SK-N-SH (cell line): ENCODE results near the gene AMELX. TPM values are rescaled to one million over a fixed set of nuclear protein-coding genes. Genes with fewer than 3 reads are reported as not detected.
A peak's percentile ranks its signal among the peaks of the same experiment; 100 is the strongest.

ENCODE experiments used
- CTCF ChIA-PET: fragments of 300-600, 350-600 bp; formaldehyde crosslinking; extraction: SDS; loops from one replicate; lab custom pipeline; 2021; lab: Yijun Ruan, JAX
- POLR2A ChIA-PET: fragments of 350-600 bp; sonication (Branson Sonifier 250); formaldehyde crosslinking; extraction: SDS; loops from one replicate; lab custom pipeline; 2020; ENCODE audit warnings: antibody characterized with exemption, inconsistent platforms; lab: Yijun Ruan, JAX
- DNase-seq: peaks from one replicate; pipeline ENCODE4 v3.0.0; 2012
- H2AFZ ChIP-seq: fragments of 200-600 bp; sonication (generic); 2 replicates; pipeline ENCODE4 v1.8.1; 2016; ENCODE audit warnings: antibody characterized with exemption, mild to moderate bottlenecking, low read depth
- H3F3A ChIP-seq: fragments of 200-600 bp; sonication (generic); replicated peaks from 2 replicates; pipeline ENCODE3; 2016; ENCODE audit warnings: antibody characterized with exemption, mild to moderate bottlenecking; ENCODE audit not compliant: insufficient read depth
- H3K27ac ChIP-seq, 2 experiments: fragments of 200-500 bp in 1 of 2; fragments of 200-600 bp in 1 of 2; sonication (Bioruptor generic) in 1 of 2; sonication (generic), shearing (Covaris generic) in 1 of 2; 2 replicates each; pipeline versions ENCODE4 v1.5.1 to v1.6.1; 2014 to 2016; ENCODE audit warnings: low read depth in 2 of 2, inconsistent platforms in 1 of 2, low read length in 1 of 2, mild to moderate bottlenecking in 1 of 2, mixed read lengths in 1 of 2
- H3K27me3 ChIP-seq: fragments of 200-600 bp; sonication (generic), shearing (Covaris generic); 2 replicates; pipeline ENCODE4 v1.6.1; 2016; ENCODE audit warnings: mixed run types; ENCODE audit not compliant: insufficient read depth
- H3K36me3 ChIP-seq, 2 experiments: fragments of 200-500 bp in 1 of 2; fragments of 200-600 bp in 1 of 2; sonication (Bioruptor generic) in 1 of 2; sonication (generic) in 1 of 2; replicated peaks in 1 of 2; 2 replicates each; pipeline versions ENCODE3 to v1.5.1; 2014 to 2016; ENCODE audit warnings: low read length in 1 of 2, mild to moderate bottlenecking in 1 of 2; ENCODE audit not compliant: insufficient read depth in 2 of 2, control insufficient read depth in 1 of 2
- H3K4me1 ChIP-seq, 2 experiments: fragments of 200-500 bp in 1 of 2; fragments of 200-600 bp in 1 of 2; sonication (Bioruptor generic) in 1 of 2; sonication (generic), shearing (Covaris generic) in 1 of 2; 2 replicates each; pipeline versions ENCODE4 v1.5.1 to v1.6.1; 2014 to 2016; ENCODE audit warnings: low read depth in 1 of 2, low read length in 1 of 2, mixed run types in 1 of 2; ENCODE audit not compliant: insufficient read depth in 2 of 2, control insufficient read depth in 1 of 2
- H3K4me2 ChIP-seq: fragments of 200-600 bp; sonication (generic), shearing (Covaris generic); 2 replicates; pipeline ENCODE4 v1.6.1; 2017; ENCODE audit warnings: mixed run types
- H3K4me3 ChIP-seq, 2 experiments: fragments of 200-500 bp in 1 of 2; fragments of 200-600 bp in 1 of 2; sonication (Bioruptor generic) in 1 of 2; sonication (generic), shearing (Covaris generic) in 1 of 2; 2 replicates each; pipeline versions ENCODE4 v1.5.1 to v1.8.1; 2014 to 2016; ENCODE audit warnings: low read depth in 2 of 2, inconsistent platforms in 1 of 2, low read length in 1 of 2, mild to moderate bottlenecking in 1 of 2, mixed read lengths in 1 of 2, moderate library complexity in 1 of 2
- H3K79me2 ChIP-seq: fragments of 200-600 bp; sonication (generic); 2 replicates; pipeline ENCODE4 v1.8.1; 2017; ENCODE audit warnings: mild to moderate bottlenecking; ENCODE audit not compliant: insufficient read depth
- H3K9ac ChIP-seq: fragments of 200-600 bp; sonication (generic); 2 replicates; pipeline ENCODE4 v1.6.1; 2017; ENCODE audit warnings: mixed run types
- H3K9me2 ChIP-seq: fragments of 200-600 bp; sonication (generic); 2 replicates; pipeline ENCODE4 v1.6.1; 2017; ENCODE audit warnings: mixed run types
- H3K9me3 ChIP-seq: fragments of 200-600 bp; sonication (generic); 2 replicates; pipeline ENCODE4 v1.6.1; 2017; ENCODE audit warnings: mixed run types, mild to moderate bottlenecking, moderate library complexity
- H4K20me1 ChIP-seq: fragments of 200-600 bp; sonication (generic); 2 replicates; pipeline ENCODE4 v1.6.1; 2017; ENCODE audit warnings: mild to moderate bottlenecking, mixed run types; ENCODE audit not compliant: insufficient read depth
- CHD2 ChIP-seq: fragments of 150-350 bp; IDR thresholded peaks from 2 replicates; pipeline ENCODE4 v1.6.1; 2018; ENCODE audit warnings: low read length; ENCODE audit not compliant: partially characterized antibody
- EZH2phosphoT487 ChIP-seq: fragments of 200-600 bp; sonication (generic); IDR thresholded peaks from 2 replicates; pipeline ENCODE4 v1.6.1; 2017; ENCODE audit warnings: low read depth, mixed run types, mild to moderate bottlenecking, antibody characterized with exemption, moderate library complexity, borderline replicate concordance
- FOSL2 ChIP-seq: IDR thresholded peaks from 2 replicates; pipeline ENCODE4 v1.4.0; 2012; ENCODE audit warnings: low read depth, mild to moderate bottlenecking, moderate library complexity, borderline replicate concordance
- GATA2 ChIP-seq: sonication (generic); formaldehyde crosslinking; IDR thresholded peaks from 2 replicates; pipeline ENCODE4 v1.5.0; 2020; ENCODE audit warnings: mild to moderate bottlenecking, missing genetic modification reagents
- JUND ChIP-seq: IDR thresholded peaks from 2 replicates; pipeline ENCODE4 v1.4.0; 2012
- MXI1 ChIP-seq: IDR thresholded peaks from 2 replicates; pipeline ENCODE4 v1.6.1; 2012; ENCODE audit warnings: mild to moderate bottlenecking, low read depth, low read length, improper control_type of control experiment
- RAD21 ChIP-seq: IDR thresholded peaks from 2 replicates; pipeline ENCODE4 v1.6.1; 2012; ENCODE audit warnings: mild to moderate bottlenecking, low read length
- RFX5 ChIP-seq: IDR thresholded peaks from 2 replicates; pipeline ENCODE4 v1.6.1; 2012; ENCODE audit warnings: mild to moderate bottlenecking, improper control_type of control experiment, low read length
- RXRA ChIP-seq: IDR thresholded peaks from 2 replicates; pipeline ENCODE4 v1.4.0; 2012; ENCODE audit warnings: low read depth, mild to moderate bottlenecking, borderline replicate concordance
- SIN3A ChIP-seq: IDR thresholded peaks from 2 replicates; pipeline ENCODE4 v1.6.1; 2012; ENCODE audit warnings: low read depth, mild to moderate bottlenecking, low read length, moderate library complexity, borderline replicate concordance
- SMC3 ChIP-seq: IDR thresholded peaks from 2 replicates; pipeline ENCODE4 v1.6.1; 2012; ENCODE audit warnings: low read depth, low read length, improper control_type of control experiment
- TAF1 ChIP-seq: IDR thresholded peaks from 2 replicates; pipeline ENCODE4 v1.6.1; 2012; ENCODE audit warnings: low read depth, mild to moderate bottlenecking, low read length, moderate library complexity, borderline replicate concordance
- TCF12 ChIP-seq: IDR thresholded peaks from 2 replicates; pipeline ENCODE4 v1.4.0; 2012
- TEAD4 ChIP-seq: IDR thresholded peaks from 2 replicates; pipeline ENCODE4 v1.4.0; 2012; ENCODE audit warnings: mild to moderate bottlenecking, borderline replicate concordance; ENCODE audit not compliant: insufficient read depth
- WGBS: methylation state at CpG from one replicate; pipeline ENCODE4 v1.1.6; 2017; ENCODE audit warnings: low lambda C conversion rate; 5-methylcytosine and 5-hydroxymethylcytosine counted together
- polyA plus RNA-seq, 3 experiments: library from polyadenylated mRNA; depleted of rRNA; stranded (reverse); fragments of >200 nt; gene quantifications; 2 replicates each; pipeline ENCODE4 v1.2.3, GENCODE V29; 2012
- TF ChIP-seq, protein P1 (sequence below): IDR thresholded peaks from 2 replicates; pipeline ENCODE4; 2012

AMELX gene
- polyA plus RNA-seq, 1 of the 3 experiments (the other 2 are of a cell fraction) = not detected

DNA sequence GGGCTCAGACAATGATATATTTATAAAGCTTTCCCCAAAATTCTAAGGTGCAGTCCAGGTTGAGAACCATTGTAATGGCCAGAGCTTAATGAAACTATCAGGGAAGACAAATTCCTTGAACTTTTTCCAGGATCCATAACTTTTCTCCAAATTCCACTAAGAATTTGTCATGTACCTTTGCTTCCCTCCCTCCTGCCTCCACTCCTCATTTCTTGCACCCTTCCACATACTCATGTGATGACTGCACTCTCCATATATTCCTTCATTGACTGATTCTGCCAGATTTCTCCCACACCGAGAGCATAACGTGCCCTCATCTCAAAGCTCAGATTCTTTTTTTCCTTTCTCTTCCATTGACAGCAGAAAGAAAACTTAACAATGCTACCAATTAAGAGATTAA lies 20.9 kb upstream of the AMELX start:
- H3K79me2 ChIP-seq = no peaks in the 10 kb centered on the region
- ChIA-PET CTCF (no interaction called here), POLR2A (no interaction called here)
- DNase-seq = no peak
- no peaks in the 10 kb centered on the region for H3K27me3 ChIP-seq
- H2AFZ ChIP-seq = no peak overlapping the region
- TF ChIP-seq RFX5 (no peak), TAF1 (no peak)
- no peak overlapping the region for H3K4me2 ChIP-seq
- no peaks in the 10 kb centered on the region for H3K9me3 ChIP-seq
- H3F3A ChIP-seq = no peaks in the 10 kb centered on the region
- WGBS = 38% methylated on average over 2 of the region's 2 CpGs
- no peak overlapping the region for H3K9ac ChIP-seq
- no peak overlapping the region for H3K27ac ChIP-seq
- no peaks in the 10 kb centered on the region for H3K36me3 ChIP-seq
- no peaks in the 10 kb centered on the region for H4K20me1 ChIP-seq
- no peaks in the 10 kb centered on the region for H3K4me1 ChIP-seq
- no peak overlapping the region for H3K4me3 ChIP-seq
- no peaks in the 10 kb centered on the region for H3K9me2 ChIP-seq

DNA sequence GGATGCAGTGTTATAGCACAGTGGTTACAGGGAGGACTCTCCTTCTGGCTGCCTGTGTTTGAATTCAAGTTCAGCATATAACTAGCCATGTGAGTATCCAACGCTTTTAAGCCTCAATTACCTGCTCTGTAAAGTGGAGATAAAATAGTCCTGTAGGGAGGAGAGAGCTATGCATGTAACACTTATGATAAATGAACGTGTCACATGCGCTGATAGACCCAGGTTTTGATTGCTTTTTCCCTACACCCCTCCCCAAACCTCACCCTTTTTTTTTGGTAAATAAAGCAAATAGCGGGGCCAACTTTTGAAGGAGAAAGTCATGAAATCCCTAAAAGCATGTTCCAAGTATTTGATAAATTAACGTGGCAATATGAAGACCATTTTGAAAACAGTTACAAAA lies 20.4 kb upstream of the AMELX start:
- Histone ChIP-seq H3K4me2 (no peak overlapping the region), H3K9me3 (no peaks in the 10 kb centered on the region), H3K36me3 (no peaks in the 10 kb centered on the region), H4K20me1 (no peaks in the 10 kb centered on the region), H3K9me2 (no peaks in the 10 kb centered on the region), H3F3A (no peaks in the 10 kb centered on the region), H2AFZ (no peak overlapping the region), H3K27ac (no peak overlapping the region), H3K9ac (no peak overlapping the region), H3K79me2 (no peaks in the 10 kb centered on the region), H3K4me3 (no peak overlapping the region), H3K27me3 (no peaks in the 10 kb centered on the region), H3K4me1 (no peaks in the 10 kb centered on the region)
- no peak for DNase-seq
- POLR2A ChIA-PET = no interaction called here
- CTCF ChIA-PET = no interaction called here
- 32% methylated on average over 5 of the region's 5 CpGs for WGBS
- TF ChIP-seq GATA2 (CRISPR knock-in tag) (no peak), MXI1 (no peak), RXRA (no peak), TCF12 (no peak), RAD21 (no peak), SIN3A (no peak), CHD2 (no peak)
- TF ChIP-seq, protein P1, sequence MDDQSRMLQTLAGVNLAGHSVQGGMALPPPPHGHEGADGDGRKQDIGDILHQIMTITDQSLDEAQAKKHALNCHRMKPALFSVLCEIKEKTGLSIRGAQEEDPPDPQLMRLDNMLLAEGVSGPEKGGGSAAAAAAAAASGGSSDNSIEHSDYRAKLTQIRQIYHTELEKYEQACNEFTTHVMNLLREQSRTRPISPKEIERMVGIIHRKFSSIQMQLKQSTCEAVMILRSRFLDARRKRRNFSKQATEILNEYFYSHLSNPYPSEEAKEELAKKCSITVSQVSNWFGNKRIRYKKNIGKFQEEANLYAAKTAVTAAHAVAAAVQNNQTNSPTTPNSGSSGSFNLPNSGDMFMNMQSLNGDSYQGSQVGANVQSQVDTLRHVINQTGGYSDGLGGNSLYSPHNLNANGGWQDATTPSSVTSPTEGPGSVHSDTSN = no peak

DNA sequence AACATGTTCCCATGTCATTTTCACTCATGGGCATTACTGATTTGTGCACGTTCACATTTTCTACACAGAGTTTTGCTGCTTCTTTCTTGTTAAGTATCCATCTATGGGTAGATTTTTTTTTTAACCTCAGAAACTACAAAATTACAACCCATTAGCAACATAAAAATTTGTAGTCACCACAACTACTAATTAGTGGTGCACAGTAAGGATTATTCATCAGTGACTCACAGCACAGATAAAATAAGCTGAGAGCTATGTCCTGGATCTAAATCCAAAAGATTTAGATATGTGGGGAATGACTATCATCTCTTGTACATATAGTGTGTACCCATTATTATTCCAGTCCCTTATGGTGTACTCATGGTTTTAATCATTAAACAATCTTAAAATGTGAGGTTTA lies 19.7 kb upstream of the AMELX start:
- no peaks in the 10 kb centered on the region for H3K36me3 ChIP-seq
- no peak overlapping the region for H3K4me2 ChIP-seq
- no peak overlapping the region for H3K9ac ChIP-seq
- no peak for DNase-seq
- no peaks in the 10 kb centered on the region for H3F3A ChIP-seq
- TF ChIP-seq EZH2phosphoT487 (no peak), TEAD4 (no peak), FOSL2 (peak; percentile 38; the same call in 1 of the 2 replicates), SMC3 (no peak), JUND (no peak), TCF12 (no peak), GATA2 (CRISPR knock-in tag) (no peak)
- TF ChIP-seq, all 33 proteins: peak for 1
- Histone ChIP-seq H3K4me3 (no peak overlapping the region), H3K9me3 (no peaks in the 10 kb centered on the region), H3K79me2 (no peaks in the 10 kb centered on the region), H3K27ac (no peak overlapping the region), H3K4me1 (no peaks in the 10 kb centered on the region), H3K9me2 (no peaks in the 10 kb centered on the region), H3K27me3 (no peaks in the 10 kb centered on the region), H2AFZ (no peak overlapping the region), H4K20me1 (no peaks in the 10 kb centered on the region)
- POLR2A ChIA-PET = no interaction called here
- CTCF ChIA-PET = no interaction called here
- WGBS = 57% methylated on average over 1 of the region's 1 CpG
